ENCODE results near the gene PKMYT1. TPM values are rescaled to one million over a fixed set of nuclear protein-coding genes. Genes with fewer than 3 reads are reported as not detected.

The PKMYT1 gene
- polyA plus RNA-seq, 4 donors, result 13.1 to 26.8 (median 16.5) TPM

GRCh38 chr16:2975161-2975795, 5.0 kb downstream of the PKMYT1 start:
- DNase-seq (ENCODE audit: low read depth in 4 of 4, low spot score in 3 of 4), result no peak

- DNase-seq (ENCODE audit: low read depth in 4 of 4, low spot score in 3 of 4), result no peak
These were observed 5.8 kb downstream of the PKMYT1 start for GRCh38 chr16:2974319-2975056.

- DNase-seq (ENCODE audit: low read depth in 4 of 4, low spot score in 3 of 4), result no peak
These were observed 6.5 kb downstream of the PKMYT1 start for GRCh38 chr16:2973605-2974318.

- DNase-seq (ENCODE audit: low read depth in 4 of 4, low spot score in 3 of 4), result no peak
These were observed 7.2 kb downstream of the PKMYT1 start for GRCh38 chr16:2973093-2973492.

GRCh38 chr16:2971985-2972784, 8.1 kb downstream of the PKMYT1 start:
- no peak for DNase-seq (ENCODE audit: low read depth in 4 of 4, low spot score in 3 of 4)

GRCh38 chr16:2971134-2971984, 8.9 kb downstream of the PKMYT1 start:
- no peak for DNase-seq (ENCODE audit: low read depth in 4 of 4, low spot score in 3 of 4)

GRCh38 chr16:2970563-2970962, 9.7 kb downstream of the PKMYT1 start:
- no peak for DNase-seq (ENCODE audit: low read depth in 4 of 4, low spot score in 3 of 4)

- DNase-seq (ENCODE audit: low read depth in 4 of 4, low spot score in 3 of 4), result no peak
These were observed 10.4 kb downstream of the PKMYT1 start for GRCh38 chr16:2969545-2970521.

GRCh38 chr16:2968738-2969544, 11.3 kb downstream of the PKMYT1 start, which contains the start of gene PAQR4:
TSS of gene PAQR4 (plus strand) at chr16:2969348. CDS start at chr16:2969675, 327 bp downstream.
- DNase-seq (ENCODE audit: low read depth in 4 of 4, low spot score in 3 of 4), result peak; percentile 72 to 83 (median 76)

GRCh38 chr16:2968368-2968737, 11.9 kb downstream of the PKMYT1 start:
- DNase-seq (ENCODE audit: low read depth in 4 of 4, low spot score in 3 of 4), result no peak

GRCh38 chr16:2967721-2968161, 12.5 kb downstream of the PKMYT1 start:
- DNase-seq (ENCODE audit: low read depth in 4 of 4, low spot score in 3 of 4), result no peak

GRCh38 chr16:2967211-2967631, 13.0 kb downstream of the PKMYT1 start:
- DNase-seq (ENCODE audit: low read depth in 4 of 4, low spot score in 3 of 4), result no peak

- no peak for DNase-seq (ENCODE audit: low read depth in 4 of 4, low spot score in 3 of 4)
These were observed 13.4 kb downstream of the PKMYT1 start for GRCh38 chr16:2966808-2967191.

- no peak for DNase-seq (ENCODE audit: low read depth in 4 of 4, low spot score in 3 of 4)
These were observed 14.0 kb downstream of the PKMYT1 start for GRCh38 chr16:2966043-2966807.

GRCh38 chr16:2964475-2965336, 15.5 kb downstream of the PKMYT1 start:
- no peak for DNase-seq (ENCODE audit: low read depth in 4 of 4, low spot score in 3 of 4)

All from left renal pelvis (tissue), 4 donors.